Stimulated activated CD4-positive, alpha-beta T cell treated with anti-CD3 and anti-CD28 coated beads, TNF-alpha, amount 100 ng/mL, for 1 hour (primary cell): ENCODE results near the gene RFC1.

Experiments used
- DNase-seq, 3 donors: peaks; one replicate each; pipeline ENCODE4 v3.0.0-alpha.2; 2020; ENCODE audit warnings: low read depth in 3 of 3, low spot score in 1 of 3

Gene RFC1

DNA sequence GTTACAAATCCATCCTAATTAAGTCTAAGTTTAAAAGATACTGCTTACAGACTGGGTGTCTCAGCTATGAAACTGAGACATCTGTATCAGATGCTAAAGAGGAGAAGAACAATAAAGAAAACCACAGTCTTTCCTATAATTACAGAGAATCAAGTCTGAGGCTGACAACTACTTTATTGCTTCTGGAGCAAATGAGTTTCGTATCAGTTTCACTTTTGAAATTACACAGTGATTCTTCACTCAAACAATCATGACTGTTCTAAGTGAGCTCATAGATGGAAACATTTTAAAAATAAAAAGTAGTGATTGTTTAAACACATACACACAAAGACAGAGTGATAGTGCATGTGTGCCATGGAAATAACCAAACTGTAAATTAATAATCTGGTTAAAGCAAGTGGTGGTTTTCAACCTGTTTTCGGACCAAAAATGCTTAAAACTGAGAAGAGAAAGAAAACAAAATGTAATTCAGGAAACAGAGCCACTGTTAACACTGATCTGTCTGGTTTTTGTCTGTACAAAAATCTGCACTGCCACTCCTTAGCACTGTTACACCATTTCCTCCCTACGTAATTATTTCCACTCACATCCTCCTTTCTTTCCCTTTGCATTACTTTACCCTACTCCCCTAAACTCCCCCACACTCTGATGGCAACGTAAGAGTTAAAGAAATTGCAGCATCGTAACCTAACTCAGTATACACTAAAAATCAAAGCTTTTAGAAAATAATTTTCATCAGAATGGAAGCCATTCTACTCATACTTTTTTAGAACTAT lies 12.5 kb downstream of the RFC1 start:
- no peak for DNase-seq

DNA sequence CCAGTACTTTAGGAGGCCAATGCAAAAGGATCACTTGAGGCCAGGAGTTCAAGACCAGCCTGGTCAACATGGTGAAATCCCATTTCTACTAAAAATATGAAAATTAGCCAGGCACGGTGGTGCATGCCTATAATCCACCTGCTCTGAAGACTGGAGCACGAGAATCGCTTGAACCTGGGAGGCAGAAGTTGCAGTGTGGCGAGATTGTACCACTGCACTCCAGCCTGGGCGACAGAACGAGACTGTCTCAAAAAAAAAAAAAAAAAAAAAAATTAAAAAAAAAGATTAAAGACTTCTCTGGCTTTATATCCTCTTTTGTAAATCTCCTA lies 13.0 kb downstream of the RFC1 start:
- peak in 1 of 3 donors; percentile 18 for DNase-seq

DNA sequence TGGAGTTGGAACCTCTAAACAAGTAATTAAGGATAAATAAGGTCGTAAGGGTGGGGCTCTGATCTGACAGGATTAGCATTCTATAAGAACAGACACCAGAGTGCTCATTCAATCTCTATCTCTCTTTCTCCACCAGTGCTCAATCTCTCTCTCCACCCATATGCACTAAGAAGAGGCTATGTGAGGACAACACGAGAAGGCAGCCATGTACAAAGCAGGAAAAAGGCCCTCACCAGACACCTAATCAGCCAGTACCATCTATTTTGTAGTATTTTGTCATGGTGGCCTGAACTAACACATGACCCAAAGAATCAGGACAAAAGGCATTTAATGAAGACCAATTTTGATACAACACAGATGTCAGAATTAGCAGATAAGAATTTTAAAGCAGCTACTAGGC lies 16.8 kb downstream of the RFC1 start:
- no peak for DNase-seq

DNA sequence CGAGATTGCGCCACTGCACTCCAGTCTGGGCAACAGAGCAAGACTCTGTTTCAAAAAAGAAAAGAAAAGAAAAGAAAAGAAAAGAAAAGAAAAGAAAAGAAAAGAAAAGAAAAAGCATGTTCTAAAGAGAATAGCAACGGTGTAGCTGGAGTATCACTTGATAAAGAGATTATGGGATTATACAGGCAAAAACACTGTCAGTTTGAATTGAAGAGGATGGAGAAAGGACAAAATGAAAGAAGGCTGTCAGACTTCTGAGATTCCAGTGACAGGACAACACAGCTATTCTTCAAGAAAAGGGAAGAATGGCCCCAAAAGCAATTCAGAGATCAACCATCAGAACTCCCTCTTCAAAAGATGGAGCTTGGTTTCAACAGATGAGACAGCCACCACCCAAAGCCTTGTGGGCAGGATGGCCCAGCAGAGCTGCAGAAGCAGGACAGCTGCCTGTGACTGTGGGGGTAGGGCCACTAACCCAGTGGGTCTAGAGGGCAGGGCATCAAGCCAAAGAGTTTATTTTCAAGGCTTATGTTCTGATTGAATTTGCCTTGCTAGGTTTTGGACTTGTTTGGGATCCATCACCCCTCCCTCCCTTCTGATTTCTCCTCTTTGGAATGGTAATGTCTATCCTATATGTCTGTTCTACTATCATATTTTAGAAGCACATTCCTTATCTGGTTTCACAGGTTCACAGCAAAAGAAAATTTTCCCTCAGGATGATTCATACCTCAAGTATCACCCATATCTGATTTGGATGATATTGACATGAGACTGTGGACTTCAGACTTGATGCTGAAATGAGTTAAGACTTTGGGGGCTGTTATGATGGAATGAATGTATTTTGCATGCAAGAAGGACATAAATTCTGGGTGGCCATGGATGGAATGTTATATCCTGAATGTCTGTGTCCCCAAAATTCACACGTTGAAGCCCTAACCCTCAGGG lies 17.5 kb downstream of the RFC1 start:
- no peak for DNase-seq

DNA sequence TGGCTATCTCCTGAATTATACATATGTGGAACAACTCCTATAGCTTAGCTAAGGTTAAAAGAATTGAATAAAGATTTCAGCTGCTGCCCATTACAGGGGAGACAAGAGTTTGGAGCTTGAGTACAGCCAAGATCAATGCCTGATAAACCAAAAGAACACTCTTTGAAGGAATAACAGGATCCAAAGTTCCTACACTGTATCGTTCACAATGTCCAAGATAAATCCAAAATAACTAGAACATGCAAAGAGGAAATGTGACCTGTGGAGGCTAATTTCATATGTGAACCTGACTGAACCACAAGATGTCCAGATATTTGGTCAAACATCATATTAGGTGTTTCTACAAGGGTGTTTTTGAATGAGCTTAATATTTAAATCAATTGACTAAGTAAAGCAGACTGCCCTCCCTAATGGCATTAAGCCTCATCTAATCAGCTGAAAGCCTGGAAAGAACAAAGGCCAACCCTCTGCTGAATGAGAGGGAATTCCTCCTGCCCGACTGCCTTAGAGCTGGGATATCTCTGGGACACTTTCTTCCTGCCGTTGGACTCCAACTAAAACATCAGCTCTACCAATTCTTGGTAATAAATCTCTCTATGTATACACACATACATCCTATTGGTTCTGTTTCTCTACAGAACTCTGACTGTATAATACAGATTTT lies 19.2 kb downstream of the RFC1 start:
- no peak for DNase-seq

DNA sequence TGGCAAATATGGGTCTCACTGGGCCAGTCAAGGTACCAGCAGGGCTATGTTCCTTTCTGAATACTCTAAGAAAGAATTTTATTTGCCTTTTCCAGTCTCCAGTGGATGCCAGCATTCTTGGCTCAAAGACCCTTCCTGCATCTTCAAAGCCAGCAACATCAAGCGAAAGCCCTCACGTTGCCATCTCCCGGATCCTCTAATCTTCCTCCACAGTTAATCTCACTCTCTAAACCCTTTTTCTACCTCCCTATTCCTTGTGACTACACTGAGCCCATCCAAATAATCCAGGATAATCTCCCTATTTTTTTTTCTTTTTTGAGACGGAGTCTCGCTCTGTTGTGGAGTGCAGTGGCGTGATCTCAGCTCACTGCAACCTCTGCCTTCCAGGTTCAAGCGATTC lies 23.4 kb downstream of the RFC1 start:
- no peak for DNase-seq

DNA sequence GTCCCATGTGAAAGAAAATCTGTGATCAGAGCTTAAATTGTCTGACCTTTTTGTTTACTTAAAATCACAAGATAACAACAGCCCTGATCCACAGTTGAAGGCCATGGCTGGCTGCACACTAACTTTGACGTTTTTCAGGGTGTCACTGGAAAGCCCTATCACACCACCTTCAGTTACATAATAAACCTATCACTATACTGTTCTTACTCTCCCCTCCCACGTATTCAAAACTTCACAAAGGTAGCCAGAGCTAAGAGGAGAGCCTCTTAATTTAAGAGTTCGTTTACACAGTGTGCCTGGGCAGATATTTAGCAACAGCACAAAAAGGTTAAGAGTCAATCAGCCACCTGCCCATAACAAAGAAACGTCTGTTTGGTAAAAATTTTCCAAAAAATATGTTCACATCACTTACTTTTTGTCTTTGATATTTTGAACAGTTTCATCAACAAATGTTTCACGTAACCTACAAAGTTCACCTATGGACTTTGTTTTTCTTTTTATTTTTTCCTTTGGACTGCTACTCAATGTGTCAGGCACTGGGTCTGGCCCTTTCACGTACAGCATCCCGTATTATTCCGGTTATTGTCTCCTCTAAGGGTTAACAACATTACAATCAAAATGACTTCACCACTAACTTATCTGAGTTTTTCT lies 25.0 kb downstream of the RFC1 start:
- no peak for DNase-seq

DNA sequence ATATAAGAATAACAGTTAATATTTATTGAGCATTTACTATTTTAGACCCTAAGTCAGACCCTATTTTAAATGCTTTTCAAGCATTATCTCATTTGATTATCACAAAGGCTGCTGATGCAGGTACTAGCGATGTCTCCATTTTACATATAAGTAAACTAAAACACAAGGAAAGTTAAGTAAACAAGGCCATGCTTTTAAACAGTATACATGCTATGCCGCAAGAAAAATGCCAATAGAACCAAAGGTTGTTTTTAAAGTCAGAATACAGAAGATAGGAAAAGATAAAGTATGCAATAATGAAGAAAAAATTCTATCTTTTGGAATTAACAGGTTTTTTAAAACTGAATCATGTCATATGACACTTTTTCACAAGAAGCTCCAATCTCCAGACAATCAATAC lies 26.2 kb downstream of the RFC1 start:
- DNase-seq: no peak

DNA sequence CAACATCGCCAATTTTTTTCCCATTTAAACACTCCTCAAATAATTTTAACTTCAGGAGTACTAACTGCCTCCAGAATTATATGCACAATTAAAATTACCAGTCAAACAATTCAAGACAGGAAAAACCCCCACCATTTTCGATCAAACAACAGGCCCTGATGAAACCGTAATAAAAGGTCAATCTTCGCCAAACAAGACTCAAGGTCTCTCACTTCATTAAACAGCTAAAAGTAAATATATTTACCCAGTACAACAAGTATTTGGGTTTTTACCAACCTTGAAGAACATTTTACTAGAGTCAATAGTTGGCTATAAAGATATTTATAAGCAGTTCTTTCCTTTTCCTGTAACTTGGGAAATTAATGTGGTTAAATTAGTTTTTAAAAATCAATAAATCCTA lies 28.3 kb downstream of the RFC1 start:
- DNase-seq: no peak

DNA sequence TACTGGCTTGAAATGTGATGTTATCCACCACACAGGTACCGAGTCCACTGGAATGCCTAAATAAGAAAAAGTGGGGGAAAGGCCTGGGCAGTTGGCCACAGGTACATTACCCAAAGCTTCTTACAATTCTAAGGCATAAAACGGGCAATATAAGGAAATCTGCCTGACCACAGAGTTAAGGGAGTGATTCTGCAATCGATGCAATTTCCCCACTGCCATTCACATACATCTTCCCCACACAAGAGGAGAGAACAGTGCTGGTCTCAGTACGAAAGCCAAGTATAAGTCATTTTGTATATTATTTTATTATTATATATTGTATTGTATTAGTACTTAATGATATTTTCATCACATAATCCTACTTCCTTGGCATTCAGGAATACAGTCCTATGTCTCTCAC lies 30.6 kb downstream of the RFC1 start:
- no peak for DNase-seq

DNA sequence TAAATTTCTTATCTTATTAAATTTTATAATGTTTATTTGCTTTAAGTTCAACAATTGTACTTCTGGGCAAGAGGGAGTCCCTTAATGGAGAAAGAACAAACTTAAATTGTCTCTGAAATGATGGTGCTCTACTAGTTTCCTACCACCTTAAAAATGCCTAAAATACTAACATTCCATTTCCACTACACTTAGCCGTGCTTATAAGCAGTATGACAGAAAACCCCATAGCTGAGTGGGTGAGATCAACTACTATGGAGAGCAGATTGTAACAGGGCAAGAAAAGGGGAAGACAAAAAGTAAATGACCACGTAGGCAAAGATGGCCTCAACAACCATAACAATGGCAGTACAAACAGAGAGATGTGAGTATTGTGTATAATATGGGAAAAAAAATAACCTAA lies 35.0 kb downstream of the RFC1 start:
- no peak for DNase-seq

DNA sequence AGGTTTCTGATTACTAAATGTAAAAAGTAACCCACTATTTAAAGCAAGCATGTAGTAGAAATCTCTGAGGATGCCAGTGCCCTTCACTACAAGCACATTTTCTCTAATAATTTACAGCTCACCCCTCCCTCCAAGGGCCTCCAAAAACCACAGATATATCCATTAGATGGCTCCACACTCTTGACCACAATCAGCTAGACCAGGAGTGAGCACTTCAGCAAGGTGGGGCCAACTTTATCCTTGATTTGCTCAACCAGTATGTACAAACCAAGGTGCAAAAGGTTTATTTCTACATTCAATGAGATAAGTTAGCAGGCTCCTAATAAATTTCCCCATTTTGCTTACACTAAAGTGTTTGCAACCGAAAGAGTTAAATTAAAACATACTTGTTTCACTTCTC lies 35.8 kb downstream of the RFC1 start:
- DNase-seq: no peak

DNA sequence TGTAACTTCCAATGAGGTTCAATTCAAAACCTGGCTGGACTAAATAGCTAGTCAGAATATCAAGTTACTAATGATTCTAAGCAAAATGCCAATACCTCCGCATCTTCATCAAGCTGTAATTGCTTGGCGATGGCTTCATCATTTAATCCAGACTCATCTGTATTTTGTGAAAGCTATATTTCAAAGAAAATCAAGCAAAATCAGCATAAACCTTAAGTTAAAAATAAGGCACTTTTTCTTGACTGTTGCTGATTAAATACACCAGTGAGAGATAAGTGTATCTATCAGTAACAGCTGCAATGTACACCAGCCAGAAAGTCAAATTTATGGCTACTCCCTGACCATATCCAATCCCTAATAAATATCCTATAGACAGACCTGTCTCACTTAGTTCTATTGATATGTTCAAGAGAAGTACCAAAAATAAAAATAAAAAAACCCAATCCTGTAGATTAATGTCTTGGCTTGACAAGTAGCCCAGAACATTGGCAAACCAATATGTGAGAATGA lies 39.6 kb downstream of the RFC1 start:
- no peak for DNase-seq

DNA sequence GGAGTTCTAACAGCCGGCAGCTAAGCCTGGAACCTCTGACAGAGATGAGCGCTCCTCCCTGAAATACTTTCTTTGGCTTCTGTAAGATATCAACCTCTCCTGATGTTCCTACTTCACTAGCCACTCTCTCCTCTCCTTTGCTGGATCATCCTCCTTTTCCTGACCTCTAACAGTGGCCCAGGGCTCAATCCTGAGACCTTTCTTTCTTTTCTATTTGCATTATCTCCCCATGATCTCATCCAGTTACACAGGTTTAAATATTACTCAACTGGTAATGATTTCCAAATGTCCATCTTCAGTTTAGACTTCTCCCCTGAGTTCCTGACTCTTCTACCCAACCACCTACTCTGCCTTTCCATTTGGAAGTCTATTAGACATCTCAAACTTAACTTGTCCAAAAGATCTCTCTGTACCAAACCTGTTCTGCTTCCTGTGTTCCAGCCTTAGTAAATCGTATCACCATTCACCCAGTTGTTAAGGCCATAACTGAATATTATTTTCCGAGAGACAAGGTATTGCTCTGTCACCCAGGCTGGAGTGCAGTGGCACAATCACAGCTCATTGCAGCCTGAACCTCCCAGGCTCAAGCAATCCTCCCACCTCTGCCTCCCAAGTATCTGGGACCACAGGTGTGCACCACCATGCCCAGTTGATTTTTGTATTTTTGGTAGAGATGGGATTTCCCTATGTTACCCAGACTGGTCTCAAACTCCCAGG lies 41.1 kb downstream of the RFC1 start:
- no peak for DNase-seq

DNA sequence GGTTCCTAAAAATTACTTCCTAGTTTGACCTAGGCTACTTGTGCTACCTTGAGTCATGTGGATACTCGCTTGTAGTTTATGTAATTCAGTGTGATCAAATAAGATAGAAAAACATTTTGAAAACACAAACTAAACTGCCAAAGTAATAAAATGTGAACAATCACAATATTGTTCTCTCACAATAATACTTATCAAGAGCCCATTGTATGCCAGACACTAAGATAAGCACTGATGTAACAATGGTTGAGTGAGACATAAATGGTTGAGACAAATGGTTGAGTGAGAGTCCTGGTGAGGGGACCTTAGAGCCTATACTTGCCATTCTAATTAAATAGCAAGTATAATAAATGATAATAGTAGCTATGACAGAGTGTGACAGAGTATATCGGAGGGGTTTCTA lies 41.7 kb downstream of the RFC1 start:
- DNase-seq: no peak

DNA sequence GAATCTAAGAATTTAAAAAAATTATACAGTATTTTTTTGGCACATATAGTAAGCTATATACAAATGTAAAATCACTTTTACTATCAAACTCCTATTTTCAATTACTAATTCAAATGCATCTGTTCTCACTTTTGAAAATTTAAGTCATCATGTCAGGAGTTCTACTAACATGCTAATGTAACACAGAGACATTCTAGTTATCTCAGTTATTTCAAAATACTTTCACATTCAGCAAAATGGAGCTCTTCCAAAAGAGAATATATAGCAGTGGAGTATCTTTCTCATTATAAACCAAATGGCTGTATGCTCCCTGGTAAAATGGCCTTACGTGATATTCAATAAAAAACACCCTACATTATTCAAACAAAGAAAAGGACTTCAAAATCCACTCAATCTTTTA lies 42.3 kb downstream of the RFC1 start:
- no peak for DNase-seq

DNA sequence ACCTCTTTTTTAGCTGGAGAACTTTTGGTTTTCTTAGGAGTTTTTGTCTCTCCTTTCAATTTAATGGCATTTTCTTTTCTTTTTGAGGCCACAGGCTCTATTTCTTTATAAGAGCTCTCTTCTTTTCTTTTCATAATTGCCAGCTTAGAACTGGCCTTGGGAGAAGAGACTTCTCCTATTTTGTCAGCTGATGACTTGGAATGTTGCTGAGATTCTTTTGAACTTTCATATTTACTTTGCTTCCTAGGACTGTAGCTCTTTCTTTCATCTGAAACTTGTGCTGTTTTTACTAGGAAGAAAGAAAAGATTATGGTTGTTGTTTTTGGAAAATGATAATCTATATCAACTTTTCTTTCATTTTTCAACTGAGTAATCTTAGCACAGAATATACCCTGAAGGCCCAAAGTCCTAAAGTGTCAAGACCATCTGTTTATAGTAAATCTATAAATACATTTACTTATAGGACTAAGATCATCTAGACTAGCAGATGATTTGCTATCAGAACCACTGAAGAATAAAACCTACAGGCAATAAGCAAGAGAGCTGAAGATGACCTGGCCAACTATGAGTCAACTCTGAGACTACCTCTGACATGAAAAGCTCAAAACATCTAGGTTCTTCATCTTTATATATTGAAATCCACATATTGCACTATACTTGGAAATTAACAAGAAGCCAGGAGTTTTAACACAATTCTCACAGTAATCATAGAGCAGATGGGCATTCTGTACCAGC lies 45.6 kb downstream of the RFC1 start:
- DNase-seq: no peak

DNA sequence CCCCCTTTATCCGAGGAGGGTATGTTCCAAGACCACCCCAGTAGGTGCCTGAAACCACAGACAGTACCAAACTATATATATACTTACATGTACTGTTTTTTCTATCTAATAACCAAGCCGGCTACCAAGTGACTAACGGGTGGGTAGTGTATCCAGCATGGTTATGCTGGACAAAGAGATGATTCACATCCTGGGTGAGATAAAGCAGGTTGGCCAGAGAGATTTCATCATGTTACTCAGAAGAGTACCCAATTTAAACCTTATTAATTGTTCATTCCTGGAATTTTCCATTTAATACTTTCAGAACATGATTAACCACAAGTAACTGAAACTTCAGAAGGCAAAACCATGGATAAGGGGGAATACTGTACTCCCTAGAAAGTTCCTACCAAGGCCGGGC lies 46.5 kb downstream of the RFC1 start:
- DNase-seq: no peak

DNA sequence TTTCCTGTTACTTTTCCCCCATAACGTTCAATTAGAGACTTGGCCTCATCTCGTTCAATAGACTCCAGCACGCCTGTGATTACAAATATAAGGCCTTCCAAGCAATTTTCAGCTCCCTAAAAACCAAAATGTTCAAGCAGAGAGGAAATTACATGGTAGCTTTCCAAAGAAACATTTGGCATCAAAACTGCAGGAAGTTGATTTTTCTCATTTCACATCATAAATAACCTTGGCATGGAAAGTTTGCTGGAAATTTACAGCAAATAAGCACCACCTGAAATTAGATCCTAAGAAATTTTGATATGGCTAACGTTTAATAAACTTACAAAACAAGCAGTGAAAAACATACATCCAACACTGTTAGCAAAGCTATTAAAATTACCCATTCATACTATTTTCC lies 53.3 kb downstream of the RFC1 start:
- no peak for DNase-seq

DNA sequence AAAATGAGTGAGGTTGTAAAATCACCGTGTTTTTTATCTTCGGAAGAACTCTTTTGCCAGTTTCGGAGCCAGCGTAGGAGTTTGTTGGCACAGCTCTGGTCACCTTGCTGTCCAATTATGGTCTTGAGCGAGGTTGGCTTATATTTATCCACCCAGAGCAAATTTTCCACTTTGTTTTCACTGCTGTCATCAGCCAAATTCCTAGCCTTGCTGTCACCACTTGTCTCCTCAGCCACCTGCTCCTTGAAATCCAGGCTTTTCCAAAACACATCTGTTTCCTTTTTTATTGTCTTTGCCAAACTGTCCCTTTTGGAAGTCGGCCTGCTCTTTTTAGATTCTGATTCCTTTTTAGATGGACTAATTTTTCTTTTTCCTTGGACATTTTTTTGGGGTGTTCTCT lies 57.6 kb downstream of the RFC1 start:
- DNase-seq: no peak
